Tibial artery (tissue), 4 donors: ENCODE measurements around the gene LIN9.

Source experiments
- DNase-seq, 2 donors: peaks; one replicate each; pipeline ENCODE4 v3.0.0-alpha.2; 2019
- H3K27ac ChIP-seq, 2 donors: fragments of 200-600 bp; sonication (generic) in 1 of 2; 1 replicate in 1 of 2; 2 replicates in 1 of 2; pipeline ENCODE4 v1.5.1; 2018 to 2019; ENCODE audit warnings: mild to moderate bottlenecking in 1 of 2
- H3K27me3 ChIP-seq, 2 donors: fragments of 200-600 bp; sonication (generic) in 1 of 2; one replicate each; pipeline versions ENCODE4 v1.5.1 to v1.6.0; 2016 to 2019
- H3K36me3 ChIP-seq, 3 donors: fragments of 200-600 bp; sonication (generic) in 2 of 3; one replicate each; pipeline ENCODE4 v1.5.1; 2016 to 2019; ENCODE audit warnings: mild to moderate bottlenecking in 2 of 3
- H3K4me1 ChIP-seq, 4 donors: fragments of 200-600 bp; sonication (generic) in 2 of 4; 1 replicate in 3 of 4; 2 replicates in 1 of 4; pipeline ENCODE4 v1.5.1; 2016 to 2019
- H3K4me3 ChIP-seq, 2 donors: fragments of 200-600 bp; sonication (generic) in 1 of 2; 1 replicate in 1 of 2; 2 replicates in 1 of 2; pipeline ENCODE4 v1.5.1; 2018 to 2019; ENCODE audit warnings: mild to moderate bottlenecking in 2 of 2
- H3K9me3 ChIP-seq, 3 donors: fragments of 200-600 bp; sonication (generic) in 1 of 3; one replicate each; pipeline ENCODE4 v1.5.1; 2016 to 2019
- intact Hi-C: fragments of 100-400 bp; cut with DNase I; formaldehyde crosslinking; loops from one replicate; pipeline ENCODE4 v1.15.0; 2023; ENCODE audit warnings: low total_unique reads
- TF ChIP-seq, protein P1 (sequence below), 2 experiments: fragments of 200-600 bp in 1 of 2; fragments of 450-650 bp in 1 of 2; IDR thresholded peaks; one replicate each; pipeline ENCODE4 v1.5.1; 2017 to 2019; ENCODE audit warnings: antibody characterized with exemption in 2 of 2, mild to moderate bottlenecking in 1 of 2, moderate library complexity in 1 of 2

LIN9 gene

DNA sequence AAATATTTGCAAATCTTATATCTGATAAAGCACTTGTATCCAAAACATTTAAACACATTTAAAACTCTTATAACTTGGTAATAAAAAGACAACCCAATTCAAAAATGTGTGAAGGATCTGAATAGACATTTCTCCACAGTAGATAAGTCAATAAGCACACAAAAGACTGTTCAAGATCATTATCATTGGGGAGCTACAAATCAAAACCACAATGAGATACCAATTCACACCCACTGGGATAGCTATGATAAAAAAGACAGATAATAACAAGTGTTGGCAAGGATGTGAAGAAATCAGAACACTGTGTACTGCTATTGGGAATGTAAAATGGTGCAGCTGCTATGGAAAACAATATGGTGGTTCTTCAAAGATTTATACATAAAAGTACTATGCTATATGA is 5.1 kb upstream of the LIN9 start:
- H3K27ac ChIP-seq, result no peak overlapping the region
- no peaks in the 10 kb centered on the region for H3K36me3 ChIP-seq
- no peak overlapping the region for H3K4me3 ChIP-seq
- intact Hi-C loops, result no loop called here
- H3K27me3 ChIP-seq, result peaks cover 0 to 10% of the 10 kb centered on the region in 2 donors
- DNase-seq, result no peak
- peaks cover 0 to 11% (median 5%) of the 10 kb centered on the region in 4 donors for H3K4me1 ChIP-seq
- TF ChIP-seq, protein P1, sequence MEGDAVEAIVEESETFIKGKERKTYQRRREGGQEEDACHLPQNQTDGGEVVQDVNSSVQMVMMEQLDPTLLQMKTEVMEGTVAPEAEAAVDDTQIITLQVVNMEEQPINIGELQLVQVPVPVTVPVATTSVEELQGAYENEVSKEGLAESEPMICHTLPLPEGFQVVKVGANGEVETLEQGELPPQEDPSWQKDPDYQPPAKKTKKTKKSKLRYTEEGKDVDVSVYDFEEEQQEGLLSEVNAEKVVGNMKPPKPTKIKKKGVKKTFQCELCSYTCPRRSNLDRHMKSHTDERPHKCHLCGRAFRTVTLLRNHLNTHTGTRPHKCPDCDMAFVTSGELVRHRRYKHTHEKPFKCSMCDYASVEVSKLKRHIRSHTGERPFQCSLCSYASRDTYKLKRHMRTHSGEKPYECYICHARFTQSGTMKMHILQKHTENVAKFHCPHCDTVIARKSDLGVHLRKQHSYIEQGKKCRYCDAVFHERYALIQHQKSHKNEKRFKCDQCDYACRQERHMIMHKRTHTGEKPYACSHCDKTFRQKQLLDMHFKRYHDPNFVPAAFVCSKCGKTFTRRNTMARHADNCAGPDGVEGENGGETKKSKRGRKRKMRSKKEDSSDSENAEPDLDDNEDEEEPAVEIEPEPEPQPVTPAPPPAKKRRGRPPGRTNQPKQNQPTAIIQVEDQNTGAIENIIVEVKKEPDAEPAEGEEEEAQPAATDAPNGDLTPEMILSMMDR (IDR thresholded peaks at IDR 0.05), result no peak
- H3K9me3 ChIP-seq, result no peaks in the 10 kb centered on the region

DNA sequence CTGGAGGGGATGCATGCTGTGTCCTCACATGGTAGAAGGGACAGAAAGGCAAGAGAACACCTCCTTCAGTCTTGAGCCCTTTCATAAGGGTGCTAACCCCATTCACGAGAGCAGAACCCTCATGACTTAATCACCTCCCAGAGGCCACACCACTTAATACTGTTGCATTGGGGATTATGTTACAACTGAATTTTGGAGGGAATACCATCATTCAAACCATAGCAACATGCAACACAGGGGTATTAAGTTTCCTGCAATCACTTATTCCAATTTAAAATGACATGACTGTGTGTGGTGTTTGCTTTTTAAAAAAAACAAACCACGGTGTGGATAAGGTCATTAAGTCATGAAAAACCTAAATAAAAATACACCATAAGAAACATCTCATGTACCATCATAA is 3.1 kb upstream of the LIN9 start:
- Histone ChIP-seq H3K4me1 (peaks cover 0 to 18% (median 5%) of the 10 kb centered on the region in 4 donors), H3K4me3 (no peak overlapping the region), H3K9me3 (no peaks in the 10 kb centered on the region), H3K27me3 (no peaks in the 10 kb centered on the region), H3K36me3 (no peaks in the 10 kb centered on the region), H3K27ac (no peak overlapping the region)
- intact Hi-C loops, result no loop called here
- TF ChIP-seq, protein P1 (IDR thresholded peaks at IDR 0.05), result no peak
- DNase-seq, result no peak

DNA sequence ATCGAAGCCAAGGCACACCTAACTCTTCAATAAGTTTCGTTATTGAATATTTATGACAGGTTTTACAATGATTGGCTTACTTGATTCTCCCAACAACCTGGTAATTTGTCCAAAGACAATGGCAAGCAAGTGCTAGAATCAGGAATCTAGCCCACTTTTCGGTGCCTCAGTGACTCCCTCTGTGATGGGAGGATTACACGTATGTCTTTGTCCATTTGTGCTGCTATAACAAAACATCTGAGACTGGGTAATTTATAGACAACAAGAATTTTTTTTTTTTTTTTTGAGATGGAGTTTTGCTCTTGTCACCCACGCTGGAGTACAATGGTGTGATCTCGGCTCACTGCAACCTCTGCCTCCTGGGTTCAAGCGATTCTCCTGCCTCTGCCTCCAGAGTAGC is 2.4 kb upstream of the LIN9 start:
- intact Hi-C loops, result no loop called here

DNA sequence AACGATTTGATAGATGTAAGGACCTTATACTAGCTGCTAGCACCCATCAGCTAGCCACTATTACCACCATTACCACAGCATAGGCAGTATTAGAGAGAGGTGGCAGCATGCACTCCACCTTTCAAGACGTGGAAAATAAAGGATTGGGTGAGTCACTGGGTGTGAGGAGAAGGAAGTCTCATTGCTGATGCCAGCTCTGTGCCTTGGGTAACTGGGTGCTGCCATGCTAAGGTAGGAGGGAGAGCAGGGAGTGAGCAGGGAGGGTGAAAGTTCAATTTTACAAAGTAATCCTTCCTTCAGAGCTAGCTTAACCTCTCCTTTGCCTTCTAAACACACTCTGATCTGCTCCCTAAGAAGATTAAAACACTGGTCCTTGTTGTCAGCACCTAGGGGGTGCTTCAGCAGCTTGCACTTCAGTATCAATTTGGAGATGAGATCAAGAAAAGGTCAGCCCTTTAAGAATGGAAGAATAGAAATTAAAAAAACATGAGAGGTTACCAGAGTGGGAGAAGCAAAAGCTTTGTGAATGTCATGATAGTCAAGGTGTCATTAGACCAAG is 1.8 kb upstream of the LIN9 start:
- H3K36me3 ChIP-seq, result no peaks in the 10 kb centered on the region
- TF ChIP-seq, protein P1 (IDR thresholded peaks at IDR 0.05), result no peak
- H3K27me3 ChIP-seq, result no peaks in the 10 kb centered on the region
- peaks cover 0 to 18% (median 5%) of the 10 kb centered on the region in 4 donors for H3K4me1 ChIP-seq
- H3K27ac ChIP-seq, result no peak overlapping the region
- H3K9me3 ChIP-seq, result no peaks in the 10 kb centered on the region
- DNase-seq, result no peak
- H3K4me3 ChIP-seq, result no peak overlapping the region
- intact Hi-C loops, result no loop called here

More for the DNA sequence above, 2.4 kb upstream of the LIN9 start:
- Histone ChIP-seq H3K36me3 (no peaks in the 10 kb centered on the region), H3K9me3 (no peaks in the 10 kb centered on the region), H3K4me3 (no peak overlapping the region), H3K4me1 (peaks cover 0 to 18% (median 5%) of the 10 kb centered on the region in 4 donors), H3K27me3 (no peaks in the 10 kb centered on the region), H3K27ac (no peak overlapping the region)
- TF ChIP-seq, protein P1 (IDR thresholded peaks at IDR 0.05), result no peak
- DNase-seq, result no peak

DNA sequence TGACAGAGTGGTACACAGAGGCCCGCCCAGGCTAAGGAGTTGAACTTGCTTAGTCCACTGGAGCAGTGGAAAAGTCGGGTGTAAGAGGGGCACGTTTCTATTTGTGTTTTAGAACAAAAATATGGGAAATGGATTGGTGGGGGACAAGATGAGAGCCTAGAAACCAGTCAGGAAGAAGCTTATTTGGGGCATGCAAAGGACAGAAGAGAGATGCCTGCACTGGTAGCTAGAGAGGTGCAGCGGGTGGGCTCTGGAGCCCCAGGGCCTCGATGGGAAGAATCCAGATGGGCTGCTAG is 1.2 kb upstream of the LIN9 start:
- Histone ChIP-seq H3K4me1 (peaks cover 0 to 18% (median 5%) of the 10 kb centered on the region in 4 donors), H3K27me3 (no peaks in the 10 kb centered on the region), H3K9me3 (no peaks in the 10 kb centered on the region), H3K4me3 (peak overlapping the region in 1 of 2 donors; percentile 72), H3K27ac (peak overlapping the region in 1 of 2 donors; percentile 75), H3K36me3 (no peaks in the 10 kb centered on the region)
- TF ChIP-seq, protein P1 (IDR thresholded peaks at IDR 0.05), result no peak
- DNase-seq, result no peak
- intact Hi-C loops, result no loop called here
